Astrocyte (in vitro differentiated cells and primary cell): Measurements from ENCODE around the gene CACNA2D4. TPM values are rescaled to one million over a fixed set of nuclear protein-coding genes. Genes with fewer than 3 reads are reported as not detected.

Source experiments
- DNase-seq: peaks from one replicate; pipeline ENCODE4 v3.0.0-alpha.2; 2010; ENCODE audit warnings: low read depth
- FAIRE-seq: peaks from 2 replicates; lab custom pipeline; 2011; peaks lifted over from hg19 to GRCh38; lab: Jason Lieb, UNC
- H2AFZ ChIP-seq: 2 replicates; pipeline ENCODE4 v1.6.0; 2012; ENCODE audit warnings: low read depth, low read length, inconsistent platforms
- H3K27ac ChIP-seq: 2 replicates; pipeline ENCODE4 v1.5.1; 2011; ENCODE audit warnings: low read depth, low read length, inconsistent platforms
- H3K27me3 ChIP-seq: 2 replicates; pipeline ENCODE4 v1.6.0; 2011; ENCODE audit warnings: low read length, inconsistent platforms; ENCODE audit not compliant: insufficient read depth
- H3K36me3 ChIP-seq: 2 replicates; pipeline ENCODE4 v1.5.1; 2011; ENCODE audit warnings: low read length, inconsistent platforms; ENCODE audit not compliant: insufficient read depth
- H3K4me1 ChIP-seq: 2 replicates; pipeline ENCODE4 v1.5.1; 2011; ENCODE audit warnings: low read length, inconsistent platforms; ENCODE audit not compliant: insufficient read depth
- H3K4me2 ChIP-seq: 2 replicates; pipeline ENCODE4 v1.6.0; 2012; ENCODE audit warnings: low read length, inconsistent platforms
- H3K4me3 ChIP-seq: 2 replicates; pipeline ENCODE4 v1.5.1; 2011; ENCODE audit warnings: low read depth, mild to moderate bottlenecking, low read length, inconsistent platforms; ENCODE audit not compliant: insufficient read depth
- H3K79me2 ChIP-seq: 2 replicates; pipeline ENCODE4 v1.6.0; 2012; ENCODE audit warnings: mild to moderate bottlenecking, low read length, inconsistent platforms; ENCODE audit not compliant: insufficient read depth
- H3K9ac ChIP-seq: 2 replicates; pipeline ENCODE4 v1.6.0; 2012; ENCODE audit warnings: mild to moderate bottlenecking, low read length, inconsistent platforms
- H3K9me3 ChIP-seq: 2 replicates; pipeline ENCODE4 v1.5.1; 2012; ENCODE audit warnings: low read depth, mild to moderate bottlenecking, low read length, inconsistent platforms; ENCODE audit not compliant: insufficient read depth
- H4K20me1 ChIP-seq: 2 replicates; pipeline ENCODE4 v1.6.0; 2012; ENCODE audit warnings: low read length, inconsistent platforms; ENCODE audit not compliant: insufficient read depth
- H3K27ac Mint-ChIP-seq: one replicate; pipeline ENCODE4 v1.8.0; 2021; ENCODE audit warnings: mild to moderate bottlenecking, mixed read lengths; ENCODE audit not compliant: unreplicated experiment
- H3K27me3 Mint-ChIP-seq: one replicate; pipeline ENCODE4 v1.8.0; 2021; ENCODE audit warnings: low read depth, mixed read lengths; ENCODE audit not compliant: unreplicated experiment
- H3K36me3 Mint-ChIP-seq: one replicate; pipeline ENCODE4 v1.8.0; 2021; ENCODE audit warnings: low read depth, mixed read lengths; ENCODE audit not compliant: unreplicated experiment
- H3K4me1 Mint-ChIP-seq: one replicate; pipeline ENCODE4 v1.8.0; 2021; ENCODE audit warnings: low read depth, mixed read lengths; ENCODE audit not compliant: unreplicated experiment
- H3K4me3 Mint-ChIP-seq: one replicate; pipeline ENCODE4 v1.8.0; 2021; ENCODE audit warnings: mild to moderate bottlenecking, moderate library complexity, mixed read lengths; ENCODE audit not compliant: unreplicated experiment
- H3K9me3 Mint-ChIP-seq: one replicate; pipeline ENCODE4 v1.8.0; 2021; ENCODE audit warnings: mild to moderate bottlenecking, mixed read lengths; ENCODE audit not compliant: unreplicated experiment
- EZH2 ChIP-seq: IDR thresholded peaks from 2 replicates; pipeline ENCODE4 v1.6.1; 2012; ENCODE audit warnings: mild to moderate bottlenecking, low read length, inconsistent platforms; ENCODE audit not compliant: insufficient read depth
- total RNA-seq: library from RNA; stranded (reverse); gene quantifications from 2 replicates; pipeline ENCODE4 v1.2.1, GENCODE V29; 2021
- TF ChIP-seq, protein P1 (sequence below): IDR thresholded peaks from 2 replicates; pipeline ENCODE4 v1.5.1; 2011; ENCODE audit warnings: low read depth, mild to moderate bottlenecking, inconsistent platforms, low read length, moderate library complexity; ENCODE audit not compliant: insufficient read depth

The CACNA2D4 gene
- total RNA-seq, 1 donor from 2014 or later = 0.09 TPM

DNA sequence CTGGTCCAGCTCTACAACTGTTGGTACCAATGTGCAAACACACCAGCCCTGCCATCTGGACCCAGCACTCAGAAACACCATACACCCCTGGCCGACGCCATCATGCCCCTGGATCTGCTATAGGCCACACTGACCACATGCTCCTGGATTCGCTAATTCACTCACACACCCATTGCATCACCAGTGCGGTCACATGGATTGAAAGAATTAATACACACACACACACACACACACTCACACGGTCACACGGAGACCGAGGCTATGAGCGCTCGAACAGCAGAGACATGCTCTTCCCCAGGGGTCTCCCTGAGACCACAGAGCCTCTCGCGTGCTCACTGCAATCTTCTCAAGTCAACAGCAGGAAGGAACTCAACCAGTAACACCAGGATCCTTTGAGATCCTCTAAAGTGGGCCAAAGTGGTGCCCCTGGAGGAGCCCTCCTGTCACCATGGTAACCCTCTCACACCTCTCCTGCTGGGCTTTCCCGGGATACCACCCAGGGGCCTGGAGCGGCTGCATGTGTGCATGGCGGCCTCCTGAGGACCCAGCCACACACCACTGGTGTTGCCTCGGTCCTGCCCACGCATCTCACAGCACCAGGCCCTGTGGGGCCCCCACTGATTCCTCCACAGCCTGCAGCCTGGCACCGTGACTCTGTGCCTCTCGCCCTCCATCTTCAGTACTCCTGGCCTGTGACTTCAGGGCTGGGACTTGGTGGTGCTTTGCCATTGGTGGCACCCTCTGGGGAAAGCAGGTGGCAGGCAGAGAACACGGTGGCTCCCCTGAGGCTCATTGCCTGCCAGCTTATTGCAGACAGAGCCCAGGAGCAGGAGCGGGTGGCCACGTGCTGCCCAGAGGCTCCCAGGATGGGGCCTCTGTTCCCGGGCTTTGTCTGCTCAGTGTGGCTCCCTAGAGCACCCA is 83.0 kb downstream of the CACNA2D4 start:
- peaks cover 11% of the 10 kb centered on the region for H3K4me1 ChIP-seq
- no peaks in the 10 kb centered on the region for H3K9me3 ChIP-seq
- H2AFZ ChIP-seq = no peak overlapping the region
- H3K4me2 ChIP-seq = no peak overlapping the region
- Mint-ChIP-seq H3K27me3 (peaks cover 56% of the 10 kb centered on the region), H3K9me3 (no peaks in the 10 kb centered on the region), H3K4me1 (peaks cover 13% of the 10 kb centered on the region), H3K4me3 (no peak overlapping the region), H3K36me3 (no peaks in the 10 kb centered on the region), H3K27ac (no peak overlapping the region)
- TF ChIP-seq EZH2 = no peak
- TF ChIP-seq, protein P1, sequence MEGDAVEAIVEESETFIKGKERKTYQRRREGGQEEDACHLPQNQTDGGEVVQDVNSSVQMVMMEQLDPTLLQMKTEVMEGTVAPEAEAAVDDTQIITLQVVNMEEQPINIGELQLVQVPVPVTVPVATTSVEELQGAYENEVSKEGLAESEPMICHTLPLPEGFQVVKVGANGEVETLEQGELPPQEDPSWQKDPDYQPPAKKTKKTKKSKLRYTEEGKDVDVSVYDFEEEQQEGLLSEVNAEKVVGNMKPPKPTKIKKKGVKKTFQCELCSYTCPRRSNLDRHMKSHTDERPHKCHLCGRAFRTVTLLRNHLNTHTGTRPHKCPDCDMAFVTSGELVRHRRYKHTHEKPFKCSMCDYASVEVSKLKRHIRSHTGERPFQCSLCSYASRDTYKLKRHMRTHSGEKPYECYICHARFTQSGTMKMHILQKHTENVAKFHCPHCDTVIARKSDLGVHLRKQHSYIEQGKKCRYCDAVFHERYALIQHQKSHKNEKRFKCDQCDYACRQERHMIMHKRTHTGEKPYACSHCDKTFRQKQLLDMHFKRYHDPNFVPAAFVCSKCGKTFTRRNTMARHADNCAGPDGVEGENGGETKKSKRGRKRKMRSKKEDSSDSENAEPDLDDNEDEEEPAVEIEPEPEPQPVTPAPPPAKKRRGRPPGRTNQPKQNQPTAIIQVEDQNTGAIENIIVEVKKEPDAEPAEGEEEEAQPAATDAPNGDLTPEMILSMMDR = no peak
- no peak overlapping the region for H3K4me3 ChIP-seq
- H3K9ac ChIP-seq = no peak overlapping the region
- peaks cover 36% of the 10 kb centered on the region for H3K27me3 ChIP-seq
- H3K79me2 ChIP-seq = no peaks in the 10 kb centered on the region
- DNase-seq (no peak), FAIRE-seq (no peak)
- H3K27ac ChIP-seq = no peak overlapping the region
- no peaks in the 10 kb centered on the region for H4K20me1 ChIP-seq
- H3K36me3 ChIP-seq = no peaks in the 10 kb centered on the region

DNA sequence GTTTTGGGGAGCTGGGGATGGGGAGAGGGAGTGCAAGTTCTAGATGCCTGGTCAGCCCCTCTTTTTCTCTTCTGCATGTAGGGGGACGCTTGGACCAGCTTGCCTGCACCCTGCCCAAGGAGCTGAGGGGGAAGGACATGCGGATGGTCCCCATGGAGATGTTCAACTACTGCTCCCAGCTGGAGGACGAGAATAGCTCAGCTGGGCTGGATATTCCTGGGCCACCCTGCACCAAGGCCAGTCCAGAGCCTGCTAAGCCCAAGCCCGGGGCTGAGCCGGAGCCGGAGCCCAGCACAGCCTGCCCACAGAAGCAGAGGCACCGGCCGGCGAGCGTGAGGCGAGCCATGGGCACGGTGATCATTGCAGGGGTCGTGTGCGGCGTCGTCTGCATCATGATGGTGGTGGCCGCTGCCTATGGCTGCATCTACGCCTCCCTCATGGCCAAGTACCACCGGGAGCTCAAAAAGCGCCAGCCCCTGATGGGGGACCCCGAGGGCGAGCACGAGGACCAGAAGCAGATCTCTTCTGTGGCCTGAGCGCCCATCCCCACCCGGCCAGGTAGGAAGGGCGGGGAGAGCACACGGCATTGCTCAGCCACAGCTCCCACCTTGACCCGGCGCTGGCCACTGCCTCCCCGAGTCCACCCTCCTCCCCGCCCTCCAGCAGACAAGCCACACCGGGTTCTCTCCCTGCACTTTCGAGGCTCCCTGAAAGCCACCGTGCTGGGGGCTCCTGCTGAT is 84.1 kb downstream of the CACNA2D4 start:
- Histone ChIP-seq H3K27me3 (peaks cover 33% of the 10 kb centered on the region), H4K20me1 (no peaks in the 10 kb centered on the region), H2AFZ (no peak overlapping the region), H3K27ac (no peak overlapping the region), H3K4me1 (peaks cover 11% of the 10 kb centered on the region), H3K9me3 (no peaks in the 10 kb centered on the region), H3K4me3 (no peak overlapping the region), H3K79me2 (no peaks in the 10 kb centered on the region), H3K4me2 (no peak overlapping the region), H3K9ac (no peak overlapping the region), H3K36me3 (no peaks in the 10 kb centered on the region)
- Mint-ChIP-seq H3K4me3 (no peak overlapping the region), H3K27me3 (peaks cover 53% of the 10 kb centered on the region), H3K9me3 (no peaks in the 10 kb centered on the region), H3K27ac (no peak overlapping the region), H3K4me1 (peaks cover 13% of the 10 kb centered on the region), H3K36me3 (no peaks in the 10 kb centered on the region)
- DNase-seq = no peak
- FAIRE-seq = no peak
- no peak for TF ChIP-seq EZH2
- TF ChIP-seq, protein P1 = no peak
